SW480 (cell line): Measurements from ENCODE around the gene SPINT2.
"Not testable (repeated sequence)": the region's sequence is repeated elsewhere in the genome, so short reads cannot be mapped to it uniquely, and the experiment has no call there.

ENCODE experiments used
- DNase-seq: peaks from one replicate; pipeline ENCODE4 v3.0.0-alpha.2; 2016; ENCODE audit warnings: low spot score

SPINT2 gene

GRCh38 chr19:38320969-38321339 lies 56.6 kb downstream of the SPINT2 start:
- no peak for DNase-seq

- no peak for DNase-seq
Observed at GRCh38 chr19:38321646-38322196, 57.3 kb downstream of the SPINT2 start.

GRCh38 chr19:38323291-38323690 lies 58.9 kb downstream of the SPINT2 start:
- no peak for DNase-seq

- DNase-seq: no peak
Observed at GRCh38 chr19:38324431-38324830, 60.1 kb downstream of the SPINT2 start.

- no peak for DNase-seq
Observed at GRCh38 chr19:38326591-38326990, 62.2 kb downstream of the SPINT2 start.

GRCh38 chr19:38329651-38330050 lies 65.3 kb downstream of the SPINT2 start:
- no peak for DNase-seq

GRCh38 chr19:38331728-38332127 lies 67.4 kb downstream of the SPINT2 start:
- no peak for DNase-seq

- DNase-seq: no peak
Observed at GRCh38 chr19:38333245-38333644, 68.9 kb downstream of the SPINT2 start.

- peak; percentile 99 for DNase-seq
Observed at GRCh38 chr19:38335949-38336637, 71.7 kb downstream of the SPINT2 start.

GRCh38 chr19:38336638-38337359 lies 72.4 kb downstream of the SPINT2 start:
- peak; percentile 96 for DNase-seq

GRCh38 chr19:38337360-38337653 lies 72.9 kb downstream of the SPINT2 start:
- DNase-seq: no peak

- not testable (repeated sequence) for DNase-seq
Observed at GRCh38 chr19:38339011-38339410, 74.6 kb downstream of the SPINT2 start.

- DNase-seq: no peak
Observed at GRCh38 chr19:38340927-38341326, 76.6 kb downstream of the SPINT2 start.
